GM13976 (cell line): Measurements from ENCODE around the gene FGF3.

Experiments used
- DNase-seq: peaks from one replicate; pipeline ENCODE4 v3.0.0; 2012; ENCODE audit warnings: low spot score
- in situ Hi-C: fragments of 300-500 bp; cut with MboI; formaldehyde crosslinking; loops from one replicate; pipeline ENCODE4 v1.12.0; 2022; ENCODE audit warnings: low sequenced_read_pairs, mixed read lengths, inconsistent platforms; ENCODE audit not compliant: unreplicated experiment
- TF ChIP-seq, protein P1 (sequence below): IDR thresholded peaks from 2 replicates; pipeline ENCODE4 v1.5.1; 2012; ENCODE audit warnings: borderline replicate concordance, mild to moderate bottlenecking; ENCODE audit not compliant: insufficient read depth; ENCODE audit errors: extremely low read depth, missing control alignments, control extremely low read depth

The FGF3 gene

DNA sequence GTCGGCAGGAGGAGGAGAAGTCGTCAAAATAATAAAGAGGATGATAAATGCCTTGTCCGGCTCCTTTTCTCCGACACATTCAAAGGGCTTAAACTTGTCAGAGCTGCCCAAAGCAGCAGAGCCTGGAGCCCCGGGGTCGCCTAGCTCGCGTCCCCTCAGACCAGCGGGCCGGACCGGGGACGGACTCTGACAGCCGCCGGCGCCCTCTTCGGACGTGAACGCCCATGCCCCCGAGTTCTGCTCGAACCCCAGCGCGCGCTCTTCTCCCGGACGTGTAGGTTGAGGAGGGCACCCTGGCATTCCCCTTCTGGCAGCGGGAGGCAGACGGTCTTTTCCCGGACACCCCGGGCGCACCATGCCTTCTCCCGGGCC, 999 bp downstream of the FGF3 start:
- TF ChIP-seq, protein P1, sequence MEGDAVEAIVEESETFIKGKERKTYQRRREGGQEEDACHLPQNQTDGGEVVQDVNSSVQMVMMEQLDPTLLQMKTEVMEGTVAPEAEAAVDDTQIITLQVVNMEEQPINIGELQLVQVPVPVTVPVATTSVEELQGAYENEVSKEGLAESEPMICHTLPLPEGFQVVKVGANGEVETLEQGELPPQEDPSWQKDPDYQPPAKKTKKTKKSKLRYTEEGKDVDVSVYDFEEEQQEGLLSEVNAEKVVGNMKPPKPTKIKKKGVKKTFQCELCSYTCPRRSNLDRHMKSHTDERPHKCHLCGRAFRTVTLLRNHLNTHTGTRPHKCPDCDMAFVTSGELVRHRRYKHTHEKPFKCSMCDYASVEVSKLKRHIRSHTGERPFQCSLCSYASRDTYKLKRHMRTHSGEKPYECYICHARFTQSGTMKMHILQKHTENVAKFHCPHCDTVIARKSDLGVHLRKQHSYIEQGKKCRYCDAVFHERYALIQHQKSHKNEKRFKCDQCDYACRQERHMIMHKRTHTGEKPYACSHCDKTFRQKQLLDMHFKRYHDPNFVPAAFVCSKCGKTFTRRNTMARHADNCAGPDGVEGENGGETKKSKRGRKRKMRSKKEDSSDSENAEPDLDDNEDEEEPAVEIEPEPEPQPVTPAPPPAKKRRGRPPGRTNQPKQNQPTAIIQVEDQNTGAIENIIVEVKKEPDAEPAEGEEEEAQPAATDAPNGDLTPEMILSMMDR: no peak
- in situ Hi-C loops: no loop called here
- DNase-seq: no peak

DNA sequence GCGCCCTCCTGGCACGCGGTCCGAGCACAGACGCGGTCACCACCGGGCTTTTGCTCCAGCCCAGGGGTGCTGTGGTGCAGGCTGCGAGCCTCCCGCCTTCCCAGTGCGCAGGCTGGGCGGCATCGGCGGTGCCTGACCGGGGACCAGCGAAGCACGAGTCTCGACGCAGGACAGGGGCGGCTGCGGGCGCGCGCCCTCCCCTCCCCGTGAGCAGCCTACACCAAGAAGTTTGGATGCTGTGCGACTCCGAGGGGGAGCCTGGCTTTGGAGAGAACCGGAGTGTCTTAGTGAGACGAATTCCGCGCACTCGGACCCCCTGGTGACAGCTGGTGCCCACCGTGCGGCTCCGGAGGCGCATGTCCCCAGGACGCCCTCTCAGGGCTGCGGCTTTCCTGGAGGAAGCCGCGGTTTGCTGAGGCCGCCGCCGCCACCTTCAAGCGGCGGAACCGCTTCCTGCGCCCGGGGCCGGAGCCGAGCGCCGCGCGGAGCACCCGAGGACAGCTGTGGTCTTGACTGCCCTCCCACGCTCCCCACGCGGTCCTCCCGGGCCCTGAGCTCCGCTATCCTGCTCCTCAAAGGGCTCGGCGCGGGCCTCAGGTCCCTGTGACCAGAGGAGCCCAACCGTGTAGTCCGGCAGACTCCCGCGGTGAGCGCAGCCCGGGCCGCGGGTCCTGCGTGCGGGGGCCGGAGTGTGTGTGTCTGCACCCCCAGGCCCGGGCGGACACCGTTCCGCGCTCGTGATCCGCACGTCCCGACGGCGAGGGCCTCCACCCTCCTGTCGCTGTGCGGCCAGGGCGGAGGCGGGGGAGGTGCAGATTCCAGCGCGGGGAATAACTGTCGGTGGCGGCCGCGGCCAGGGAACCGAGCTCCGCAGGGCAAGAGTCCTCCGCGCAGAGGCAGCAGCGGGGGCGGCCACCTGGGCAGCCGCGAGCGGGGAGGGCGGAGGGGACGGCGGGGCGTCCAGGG, 1.7 kb downstream of the FGF3 start:
- DNase-seq: no peak
- in situ Hi-C loops: no loop called here
- TF ChIP-seq, protein P1: no peak

DNA sequence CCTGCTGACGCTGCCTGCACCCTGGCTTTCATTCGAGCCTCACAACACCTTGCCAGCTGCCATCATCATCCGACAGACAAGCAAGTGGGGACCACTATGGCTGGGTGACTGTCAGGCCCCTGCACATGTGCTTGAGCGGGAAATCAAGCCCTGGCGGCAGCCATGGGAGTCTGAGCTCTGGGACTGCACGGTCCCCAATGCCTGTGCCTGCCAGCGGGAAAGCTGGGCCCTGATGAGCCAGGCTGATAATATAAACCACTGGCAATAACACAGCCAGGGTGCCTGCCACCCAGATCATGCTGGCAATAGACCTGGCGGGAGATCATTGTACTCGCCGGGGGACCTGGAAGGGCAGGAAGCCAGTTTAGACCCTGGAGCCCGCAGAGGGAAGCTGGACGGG, 2.5 kb downstream of the FGF3 start:
- in situ Hi-C loops: no loop called here
- no peak for DNase-seq
- TF ChIP-seq, protein P1: no peak

DNA sequence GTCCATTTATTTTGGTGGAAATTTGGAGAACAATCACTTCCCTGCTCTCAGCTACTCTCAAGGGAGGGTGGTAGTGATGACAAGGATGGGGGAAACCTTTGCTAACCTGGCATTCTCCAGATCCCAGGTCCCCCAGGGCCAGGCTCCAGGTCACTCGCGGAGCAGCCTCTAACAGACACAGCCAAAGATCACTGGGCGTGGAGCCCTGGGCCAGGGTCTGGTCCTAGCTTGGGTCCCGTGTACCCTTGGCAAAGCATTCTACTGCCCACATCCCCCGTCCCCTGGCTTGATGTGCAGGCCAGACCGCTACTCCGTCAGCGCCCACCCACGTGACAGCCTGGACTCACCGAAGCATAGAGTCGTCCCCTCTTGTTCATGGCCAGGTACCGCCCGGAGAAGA, 3.2 kb downstream of the FGF3 start:
- in situ Hi-C loops: no loop called here
- no peak for DNase-seq
- TF ChIP-seq, protein P1: no peak

DNA sequence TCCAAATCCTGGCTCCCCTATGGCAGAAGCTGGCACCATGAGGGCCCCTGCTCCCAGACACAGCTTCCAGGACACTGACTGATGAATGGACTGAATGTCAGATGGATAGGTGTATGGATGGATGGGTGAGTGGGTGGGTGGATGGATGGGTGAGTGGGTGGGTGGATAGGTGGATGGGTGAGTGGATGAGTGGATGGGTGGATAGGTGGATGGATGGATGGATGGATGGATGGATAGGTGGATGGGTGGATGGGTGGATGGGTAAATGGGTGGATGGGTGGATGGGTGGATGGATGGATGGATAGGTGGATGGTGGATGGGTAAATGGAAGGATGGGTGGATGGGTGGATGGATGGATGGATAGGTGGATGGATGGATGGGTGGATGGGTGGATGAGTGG, 4.3 kb downstream of the FGF3 start:
- TF ChIP-seq, protein P1: no peak
- DNase-seq: no peak
- in situ Hi-C loops: no loop called here

DNA sequence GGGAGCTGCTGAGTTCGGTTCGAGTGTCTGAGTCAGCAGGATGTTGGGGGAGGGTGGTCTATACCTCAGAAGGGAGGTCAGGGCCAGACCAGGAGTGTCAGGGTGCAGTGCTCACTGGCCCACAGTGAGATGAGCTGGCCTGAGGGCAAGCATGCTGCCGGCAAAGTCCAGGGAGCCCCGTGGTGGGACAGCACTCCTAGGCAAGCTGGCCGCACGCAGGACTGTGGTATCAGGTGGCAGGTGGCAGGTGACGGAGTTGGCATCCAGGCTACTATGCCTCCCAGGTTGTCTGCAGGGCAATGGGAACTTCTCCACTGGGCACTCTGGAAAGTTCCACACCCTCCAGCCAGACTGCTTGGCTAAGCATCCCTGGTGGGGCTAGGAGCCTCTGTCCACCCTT, 4.8 kb downstream of the FGF3 start:
- TF ChIP-seq, protein P1: no peak
- no peak for DNase-seq
- in situ Hi-C loops: no loop called here
